Activated CD8-positive, alpha-beta T cell treated with anti-CD3 and anti-CD28 coated beads for 36 hours (primary cell): Measurements from ENCODE around the gene GJD3. TPM values are rescaled to one million over a fixed set of nuclear protein-coding genes. Genes with fewer than 3 reads are reported as not detected.

Experiments used
- ATAC-seq: fragments of 200-7000 bp; cut with Tn5 transposase; one replicate; pipeline ENCODE4 v1.10.0; 2021; ENCODE audit warnings: mild to moderate bottlenecking, moderate library complexity
- CTCF ChIA-PET: fragments of 350-600 bp; sonication (Branson Sonifier 250); formaldehyde crosslinking; loops from one replicate; lab custom pipeline; 2021; ENCODE audit warnings: antibody characterized with exemption; lab: Charles Lee
- POLR2A ChIA-PET: fragments of 350-600 bp; sonication (Branson Sonifier 250); formaldehyde crosslinking; loops from one replicate; lab custom pipeline; 2021; ENCODE audit warnings: antibody characterized with exemption; lab: Charles Lee
- DNase-seq: peaks from one replicate; pipeline ENCODE4 v3.0.0-alpha.2; 2020
- H3K27ac Mint-ChIP-seq: one replicate; pipeline ENCODE4 v1.8.0; 2021; ENCODE audit warnings: mild to moderate bottlenecking, mixed read lengths
- H3K27me3 Mint-ChIP-seq: one replicate; pipeline ENCODE4 v1.8.0; 2021; ENCODE audit warnings: mixed read lengths
- H3K36me3 Mint-ChIP-seq: one replicate; pipeline ENCODE4 v1.8.0; 2021; ENCODE audit warnings: low read depth, mixed read lengths
- H3K4me1 Mint-ChIP-seq: one replicate; pipeline ENCODE4 v1.8.0; 2021; ENCODE audit warnings: low read depth, mixed read lengths
- H3K4me3 Mint-ChIP-seq: one replicate; pipeline ENCODE4 v1.8.0; 2021; ENCODE audit warnings: mild to moderate bottlenecking, moderate library complexity, mixed read lengths
- H3K9me3 Mint-ChIP-seq: one replicate; pipeline ENCODE4 v1.8.0; 2021; ENCODE audit warnings: mixed read lengths
- intact Hi-C: fragments of 100-400 bp; cut with micrococcal nuclease; formaldehyde crosslinking; loops from one replicate; pipeline ENCODE4 v1.10.0; 2022
- total RNA-seq, 2 experiments: library from RNA; stranded (reverse); gene quantifications; one replicate each; pipeline ENCODE4 v1.2.3, GENCODE V29; 2021
- TF ChIP-seq, protein P1 (sequence below): fragments of 200-600 bp; IDR thresholded peaks from one replicate; pipeline ENCODE4 v1.8.0; 2022; ENCODE audit warnings: antibody characterized with exemption, mild to moderate bottlenecking

Gene GJD3
- total RNA-seq, 2 experiments from 2014 or later = not detected

DNA sequence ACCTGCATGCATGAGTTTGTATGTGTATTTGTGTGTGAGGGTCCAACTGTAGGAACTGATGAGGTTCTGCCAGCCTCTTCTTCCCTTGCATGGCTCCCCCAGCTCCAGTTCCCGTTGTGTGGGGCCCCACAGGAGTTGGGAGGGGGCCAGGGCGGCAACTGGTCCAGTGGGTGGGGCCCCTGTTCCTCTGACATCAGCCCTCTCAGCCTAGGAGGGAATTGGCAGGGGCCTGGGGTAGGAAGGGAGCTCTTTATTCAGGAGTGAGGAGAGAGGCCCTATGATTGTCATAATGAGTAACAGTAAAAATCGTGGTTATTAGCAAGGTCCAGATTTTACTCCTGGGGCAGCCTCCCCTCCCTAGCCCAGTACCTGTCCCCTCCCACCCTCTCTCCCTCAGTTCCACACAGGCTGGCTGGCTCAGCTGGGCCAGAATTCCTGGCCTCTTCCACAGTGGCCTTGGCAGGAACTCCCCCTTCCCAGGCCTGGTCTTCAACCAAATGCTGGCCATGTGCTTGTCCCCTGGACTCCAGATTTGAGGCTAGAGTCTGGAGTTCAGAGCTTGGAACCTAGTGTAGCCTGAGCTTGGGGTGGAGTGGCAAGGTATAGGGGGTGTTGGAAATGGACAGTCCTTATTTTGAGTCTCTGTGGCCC is 36.7 kb downstream of the GJD3 start:
- H3K4me1 Mint-ChIP-seq = peaks cover 87% of the 10 kb centered on the region
- POLR2A ChIA-PET = interaction anchor here (0.8 to 11.5 kb wide), 8 partner anchors 8 to 90 kb away, joined by 3 to 101 read pairs (median 4); partner anchors contain the start of genes RARA and TOP2A
- intact Hi-C loops = no loop called here
- no peaks in the 10 kb centered on the region for H3K27me3 Mint-ChIP-seq
- H3K4me3 Mint-ChIP-seq = no peak overlapping the region
- peaks cover 33% of the 10 kb centered on the region for H3K36me3 Mint-ChIP-seq
- ATAC-seq = no peak
- CTCF ChIA-PET = interaction anchor here (1.5 to 42.0 kb wide), 4 partner anchors 9 to 88 kb away, joined by 3 to 780 read pairs (median 18); no protein-coding TSS in a partner anchor
- peak overlapping the region; percentile 80 for H3K27ac Mint-ChIP-seq
- no peaks in the 10 kb centered on the region for H3K9me3 Mint-ChIP-seq
- no peak for DNase-seq
- TF ChIP-seq, protein P1, sequence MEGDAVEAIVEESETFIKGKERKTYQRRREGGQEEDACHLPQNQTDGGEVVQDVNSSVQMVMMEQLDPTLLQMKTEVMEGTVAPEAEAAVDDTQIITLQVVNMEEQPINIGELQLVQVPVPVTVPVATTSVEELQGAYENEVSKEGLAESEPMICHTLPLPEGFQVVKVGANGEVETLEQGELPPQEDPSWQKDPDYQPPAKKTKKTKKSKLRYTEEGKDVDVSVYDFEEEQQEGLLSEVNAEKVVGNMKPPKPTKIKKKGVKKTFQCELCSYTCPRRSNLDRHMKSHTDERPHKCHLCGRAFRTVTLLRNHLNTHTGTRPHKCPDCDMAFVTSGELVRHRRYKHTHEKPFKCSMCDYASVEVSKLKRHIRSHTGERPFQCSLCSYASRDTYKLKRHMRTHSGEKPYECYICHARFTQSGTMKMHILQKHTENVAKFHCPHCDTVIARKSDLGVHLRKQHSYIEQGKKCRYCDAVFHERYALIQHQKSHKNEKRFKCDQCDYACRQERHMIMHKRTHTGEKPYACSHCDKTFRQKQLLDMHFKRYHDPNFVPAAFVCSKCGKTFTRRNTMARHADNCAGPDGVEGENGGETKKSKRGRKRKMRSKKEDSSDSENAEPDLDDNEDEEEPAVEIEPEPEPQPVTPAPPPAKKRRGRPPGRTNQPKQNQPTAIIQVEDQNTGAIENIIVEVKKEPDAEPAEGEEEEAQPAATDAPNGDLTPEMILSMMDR = no peak

DNA sequence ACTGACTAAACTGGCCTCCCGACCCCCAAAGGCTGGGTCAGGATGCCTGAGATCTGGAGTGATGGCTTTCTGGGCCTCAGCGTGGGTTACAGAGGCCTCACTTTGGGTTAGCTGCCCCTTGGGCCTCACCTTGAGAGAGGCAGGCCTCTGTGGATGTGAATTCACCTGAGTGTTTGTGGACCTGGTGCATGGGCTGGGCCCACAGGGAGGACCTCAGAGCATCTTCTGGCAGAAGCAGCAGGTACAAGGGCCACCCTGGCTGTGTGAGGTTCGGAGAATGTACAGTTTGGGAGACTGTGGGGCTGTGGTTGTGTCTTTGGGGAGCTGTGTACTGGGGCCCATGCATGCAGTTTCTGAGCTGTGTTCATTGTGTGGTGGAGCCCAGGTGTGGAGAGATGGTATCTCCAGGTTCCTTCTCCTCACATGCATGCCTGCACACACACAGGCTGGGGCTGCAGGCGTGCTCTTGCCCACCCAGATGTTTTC is 37.2 kb downstream of the GJD3 start:
- H3K4me1 Mint-ChIP-seq = peaks cover 88% of the 10 kb centered on the region
- ATAC-seq (no peak), DNase-seq (no peak)
- TF ChIP-seq, protein P1 = no peak
- POLR2A ChIA-PET = interaction anchor here (1.0 to 11.5 kb wide), 8 partner anchors 10 to 90 kb away, joined by 3 to 101 read pairs (median 4); partner anchors contain the start of genes RARA and TOP2A
- H3K4me3 Mint-ChIP-seq = peak overlapping the region; percentile 6
- CTCF ChIA-PET = interaction anchor here (1.1 to 42.0 kb wide), 5 partner anchors 9 to 160 kb away, joined by 3 to 780 read pairs (median 14); no protein-coding TSS in a partner anchor
- no peaks in the 10 kb centered on the region for H3K9me3 Mint-ChIP-seq
- intact Hi-C loops = no loop called here
- peak overlapping the region; percentile 80 for H3K27ac Mint-ChIP-seq
- no peaks in the 10 kb centered on the region for H3K27me3 Mint-ChIP-seq
- peaks cover 29% of the 10 kb centered on the region for H3K36me3 Mint-ChIP-seq

DNA sequence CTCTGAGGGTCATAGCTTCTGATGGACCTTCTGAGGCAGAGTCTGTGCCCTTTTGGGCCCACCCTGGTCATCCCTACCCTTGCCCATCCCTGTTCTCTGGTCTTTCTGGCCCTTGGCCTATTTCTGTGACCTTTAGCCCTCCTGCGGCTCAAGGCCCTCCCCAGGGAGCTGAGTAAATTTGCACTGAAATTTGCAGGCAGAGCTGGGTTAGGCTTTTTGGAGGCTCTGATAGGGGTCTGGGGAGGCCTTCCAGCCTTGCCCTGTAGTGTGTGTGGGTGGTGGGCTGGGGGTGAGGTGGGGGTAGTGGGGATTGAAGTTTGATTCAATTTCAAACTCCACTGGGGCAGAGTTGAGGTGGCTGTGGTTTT is 37.7 kb downstream of the GJD3 start:
- intact Hi-C loops = no loop called here
- DNase-seq (no peak), ATAC-seq (no peak)
- Mint-ChIP-seq H3K4me3 (peak overlapping the region; percentile 57), H3K36me3 (peaks cover 28% of the 10 kb centered on the region), H3K9me3 (no peaks in the 10 kb centered on the region), H3K27ac (peak overlapping the region; percentile 80), H3K4me1 (peaks cover 92% of the 10 kb centered on the region), H3K27me3 (no peaks in the 10 kb centered on the region)
- TF ChIP-seq, protein P1 = no peak
- CTCF ChIA-PET = interaction anchor here (1.1 to 42.0 kb wide), 6 partner anchors 8 to 160 kb away, joined by 3 to 780 read pairs (median 12); no protein-coding TSS in a partner anchor
- POLR2A ChIA-PET = interaction anchor here (0.8 to 11.5 kb wide), 8 partner anchors 10 to 182 kb away, joined by 3 to 101 read pairs (median 4); partner anchors contain the start of genes RARA and TOP2A

DNA sequence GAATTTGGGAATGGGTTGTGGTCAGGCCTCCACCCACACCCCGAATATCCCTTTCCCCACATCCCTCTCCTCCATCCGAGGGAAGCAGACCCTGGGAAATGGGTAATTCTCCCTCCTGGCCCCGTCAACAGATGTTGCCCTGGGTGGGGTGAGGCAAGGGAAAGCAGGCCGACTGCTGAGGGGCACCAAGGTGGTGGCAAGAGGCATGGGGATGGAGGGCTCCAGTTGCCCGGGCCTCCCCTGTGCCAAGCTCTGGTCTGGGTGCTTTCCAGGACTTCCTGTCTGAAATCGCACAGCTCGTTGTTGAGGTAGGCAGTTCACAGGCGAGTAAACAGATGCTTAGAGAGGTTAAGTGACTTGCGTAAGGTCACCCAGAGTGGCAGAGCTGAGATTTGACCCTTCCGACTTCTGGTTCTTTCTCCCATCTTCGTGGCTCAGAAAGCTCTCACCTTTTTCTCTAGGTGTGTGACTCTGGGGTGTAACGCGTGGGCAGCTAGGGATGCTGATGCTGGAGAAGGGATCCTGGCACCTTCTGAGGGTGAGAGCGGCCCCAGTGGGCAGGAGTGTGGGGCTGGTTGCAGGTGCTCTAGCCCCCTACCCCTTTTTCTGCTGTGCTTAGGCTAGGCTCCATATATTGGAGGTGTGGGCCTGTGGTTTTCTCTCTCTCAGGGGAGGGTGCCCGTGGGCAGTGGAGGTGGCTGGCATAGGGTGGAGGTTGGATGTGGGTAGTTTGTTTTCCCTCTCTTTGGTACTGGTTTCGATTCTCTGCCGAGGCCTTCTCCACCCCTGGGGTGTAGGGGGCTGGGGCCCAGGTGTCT is 38.3 kb downstream of the GJD3 start:
- CTCF ChIA-PET = interaction anchor here (0.9 to 42.0 kb wide), 7 partner anchors 9 to 207 kb away, joined by 3 to 780 read pairs (median 4); no protein-coding TSS in a partner anchor
- DNase-seq (peak; percentile 81), ATAC-seq (peak; percentile 24)
- intact Hi-C loops = no loop called here
- TF ChIP-seq, protein P1 = no peak
- Mint-ChIP-seq H3K9me3 (no peaks in the 10 kb centered on the region), H3K27me3 (no peaks in the 10 kb centered on the region), H3K36me3 (peaks cover 22% of the 10 kb centered on the region), H3K27ac (peak overlapping the region; percentile 80), H3K4me1 (peaks cover 92% of the 10 kb centered on the region), H3K4me3 (peak overlapping the region; percentile 57)
- POLR2A ChIA-PET = interaction anchor here (0.6 to 11.5 kb wide), 12 partner anchors 10 to 224 kb away, joined by 3 to 101 read pairs (median 4); partner anchors contain the start of genes RARA and TOP2A
